Smooth muscle cell (in vitro differentiated cells): ENCODE results near the gene PRKG1. TPM values are rescaled to one million over a fixed set of nuclear protein-coding genes. Genes with fewer than 3 reads are reported as not detected.

Experiments
- DNase-seq: peaks from one replicate; lab custom pipeline; 2025; ENCODE audit not compliant: unreplicated experiment; lab: John Stamatoyannopoulos, UW
- H2AFZ ChIP-seq: fragments of 200-600 bp; sonication (generic); 2 replicates; pipeline ENCODE4 v1.6.0; 2016; ENCODE audit warnings: antibody characterized with exemption, low read depth, mild to moderate bottlenecking
- H3F3A ChIP-seq: fragments of 200-600 bp; sonication (generic); 2 replicates; pipeline ENCODE4 v1.6.0; 2017; ENCODE audit warnings: antibody characterized with exemption, low read depth
- H3K27ac ChIP-seq: fragments of 200-600 bp; sonication (generic); 2 replicates; pipeline ENCODE4 v1.5.1; 2016; ENCODE audit warnings: low read depth, mild to moderate bottlenecking
- H3K27me3 ChIP-seq: fragments of 200-600 bp; sonication (generic); 2 replicates; pipeline ENCODE4 v1.6.1; 2016; ENCODE audit warnings: low read depth, mild to moderate bottlenecking
- H3K36me3 ChIP-seq: fragments of 200-600 bp; sonication (generic); 2 replicates; pipeline ENCODE4 v1.5.1; 2016; ENCODE audit warnings: low read depth
- H3K4me1 ChIP-seq: fragments of 200-600 bp; sonication (generic); 2 replicates; pipeline ENCODE4 v1.5.1; 2016; ENCODE audit warnings: low read depth
- H3K4me2 ChIP-seq: fragments of 200-600 bp; sonication (generic); 2 replicates; pipeline ENCODE4 v1.6.0; 2016; ENCODE audit warnings: mild to moderate bottlenecking
- H3K4me3 ChIP-seq: fragments of 200-600 bp; sonication (generic); 2 replicates; pipeline ENCODE4 v1.5.1; 2016; ENCODE audit warnings: mild to moderate bottlenecking
- H3K79me2 ChIP-seq: fragments of 200-600 bp; sonication (generic); 2 replicates; pipeline ENCODE4 v1.6.0; 2016; ENCODE audit warnings: low read depth, mild to moderate bottlenecking
- H3K9ac ChIP-seq: fragments of 200-600 bp; sonication (generic); 2 replicates; pipeline ENCODE4 v1.6.0; 2016; ENCODE audit warnings: low read depth
- H3K9me3 ChIP-seq: fragments of 200-600 bp; sonication (generic); replicated peaks from 2 replicates; pipeline ENCODE4 v1.5.1; 2016; ENCODE audit warnings: low read depth
- H4K20me1 ChIP-seq: fragments of 200-600 bp; sonication (generic); 2 replicates; pipeline ENCODE4 v1.6.0; 2016; ENCODE audit warnings: low read depth
- CTCF ChIP-seq: fragments of 200-600 bp; sonication (generic); IDR thresholded peaks from 2 replicates; pipeline ENCODE4 v1.5.1; 2017; ENCODE audit warnings: borderline replicate concordance, mild to moderate bottlenecking, antibody characterized with exemption; ENCODE audit not compliant: insufficient read depth, poor library complexity, severe bottlenecking
- WGBS: methylation state at CpG from one replicate; pipeline ENCODE4 v1.1.7; 2016; ENCODE audit warnings: low lambda C conversion rate; 5-methylcytosine and 5-hydroxymethylcytosine counted together
- polyA plus RNA-seq: library from polyadenylated mRNA; unstranded; fragments of >200 nt; fragmentation: Nextera tagmentation; extraction: Ambion mirVana; gene quantifications from 2 replicates; pipeline ENCODE4 v1.2.1, GENCODE V29; 2016
- total RNA-seq: library from RNA; depleted of rRNA; stranded (reverse); fragments of >200 nt; gene quantifications from 2 replicates; pipeline ENCODE4 v1.2.3, GENCODE V29; 2014

PRKG1 gene
- total and polyA plus RNA-seq, 2 experiments from 2014 or later, result 7.2 to 13.4 TPM

- H3K27ac ChIP-seq, result no peak overlapping the region
- no peak overlapping the region for H3K4me3 ChIP-seq
- no peaks in the 10 kb centered on the region for H3K9me3 ChIP-seq
- H4K20me1 ChIP-seq, result peaks cover 5% of the 10 kb centered on the region
- TF ChIP-seq CTCF, result no peak
- no peaks in the 10 kb centered on the region for H3K4me1 ChIP-seq
- no peaks in the 10 kb centered on the region for H3K36me3 ChIP-seq
- H3K79me2 ChIP-seq, result no peaks in the 10 kb centered on the region
- H3K27me3 ChIP-seq, result no peaks in the 10 kb centered on the region
- no peak overlapping the region for H3K4me2 ChIP-seq
- no peak overlapping the region for H3K9ac ChIP-seq
- H2AFZ ChIP-seq, result no peak overlapping the region
- no peaks in the 10 kb centered on the region for H3F3A ChIP-seq
- DNase-seq, result no peak
- 84% methylated on average over 3 of the region's 3 CpGs for WGBS
Observed at GRCh38 chr10:51103554-51104217, 29.4 kb downstream of the PRKG1 start.

DNA sequence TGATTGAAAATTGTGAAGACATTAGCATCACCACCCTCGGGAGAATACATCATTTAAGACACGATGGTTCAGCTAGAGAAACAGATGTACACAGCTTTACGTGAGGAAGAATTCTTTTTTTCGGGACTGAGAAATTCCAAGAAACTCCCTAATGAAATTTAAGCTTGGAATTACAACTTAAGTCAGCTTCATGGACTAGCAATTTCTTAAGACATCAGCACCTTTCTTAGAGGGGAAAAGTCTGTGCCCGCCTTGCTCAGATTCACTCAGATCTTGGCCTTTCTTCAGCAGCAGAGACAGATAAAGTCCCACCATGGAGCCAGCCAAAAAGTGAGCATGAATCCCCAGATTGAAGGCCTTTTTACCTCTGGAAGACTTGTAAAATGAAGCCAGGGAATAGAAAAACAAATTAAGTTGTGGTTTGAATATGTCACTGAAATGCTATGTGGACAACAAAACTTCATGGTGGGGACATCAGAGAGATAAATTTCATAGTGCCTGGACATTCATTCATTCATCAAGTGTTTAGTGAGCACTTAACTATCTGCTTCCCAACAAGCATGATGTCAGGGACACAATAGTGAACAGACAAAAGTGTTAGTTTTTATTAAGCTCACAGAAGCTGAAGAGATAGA, 32.1 kb downstream of the PRKG1 start:
- H3K4me1 ChIP-seq, result no peaks in the 10 kb centered on the region
- no peak overlapping the region for H3K27ac ChIP-seq
- H3K4me2 ChIP-seq, result no peak overlapping the region
- no peak for TF ChIP-seq CTCF
- H4K20me1 ChIP-seq, result peaks cover 7% of the 10 kb centered on the region
- H3K4me3 ChIP-seq, result no peak overlapping the region
- H3K9ac ChIP-seq, result no peak overlapping the region
- WGBS, result 74% methylated on average over 5 of the region's 5 CpGs
- H3K36me3 ChIP-seq, result no peaks in the 10 kb centered on the region
- no peak overlapping the region for H2AFZ ChIP-seq
- no peak for DNase-seq
- no peaks in the 10 kb centered on the region for H3F3A ChIP-seq
- H3K9me3 ChIP-seq, result no peaks in the 10 kb centered on the region
- H3K27me3 ChIP-seq, result no peaks in the 10 kb centered on the region
- H3K79me2 ChIP-seq, result no peaks in the 10 kb centered on the region

DNA sequence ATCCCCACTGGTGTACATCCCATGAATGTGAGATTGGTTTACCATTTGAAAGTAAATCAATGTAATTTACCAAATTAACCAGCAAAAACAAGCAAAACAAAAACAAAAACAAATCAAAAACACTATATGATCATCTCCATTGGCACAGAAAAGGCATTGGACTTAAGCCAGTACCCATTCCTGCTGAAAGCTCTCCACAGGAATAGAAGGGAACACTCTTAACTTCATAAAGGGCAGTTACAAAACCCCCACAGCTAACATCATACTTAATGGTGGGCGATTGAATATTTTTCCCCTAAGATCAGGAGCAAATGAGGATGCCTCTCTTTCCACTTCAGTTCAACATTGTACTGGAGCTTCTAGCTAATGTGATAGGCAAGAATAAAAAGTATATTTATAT, 34.1 kb downstream of the PRKG1 start:
- no peak for TF ChIP-seq CTCF
- peaks cover 7% of the 10 kb centered on the region for H4K20me1 ChIP-seq
- no peak overlapping the region for H3K4me2 ChIP-seq
- H3K9me3 ChIP-seq, result no peaks in the 10 kb centered on the region
- no peak overlapping the region for H3K9ac ChIP-seq
- H3K4me1 ChIP-seq, result no peaks in the 10 kb centered on the region
- no peak overlapping the region for H3K27ac ChIP-seq
- DNase-seq, result no peak
- no peaks in the 10 kb centered on the region for H3K36me3 ChIP-seq
- H3K4me3 ChIP-seq, result no peak overlapping the region
- WGBS, result 97% methylated on average over 1 of the region's 1 CpG
- no peak overlapping the region for H2AFZ ChIP-seq
- no peaks in the 10 kb centered on the region for H3K79me2 ChIP-seq
- H3K27me3 ChIP-seq, result no peaks in the 10 kb centered on the region
- no peaks in the 10 kb centered on the region for H3F3A ChIP-seq
